ENCODE measurements around the gene SLC12A7. TPM values are rescaled to one million over a fixed set of nuclear protein-coding genes. Genes with fewer than 3 reads are reported as not detected.

The SLC12A7 gene
- total RNA-seq, 1 donor from 2014 or later, result 32.1 TPM

DNA sequence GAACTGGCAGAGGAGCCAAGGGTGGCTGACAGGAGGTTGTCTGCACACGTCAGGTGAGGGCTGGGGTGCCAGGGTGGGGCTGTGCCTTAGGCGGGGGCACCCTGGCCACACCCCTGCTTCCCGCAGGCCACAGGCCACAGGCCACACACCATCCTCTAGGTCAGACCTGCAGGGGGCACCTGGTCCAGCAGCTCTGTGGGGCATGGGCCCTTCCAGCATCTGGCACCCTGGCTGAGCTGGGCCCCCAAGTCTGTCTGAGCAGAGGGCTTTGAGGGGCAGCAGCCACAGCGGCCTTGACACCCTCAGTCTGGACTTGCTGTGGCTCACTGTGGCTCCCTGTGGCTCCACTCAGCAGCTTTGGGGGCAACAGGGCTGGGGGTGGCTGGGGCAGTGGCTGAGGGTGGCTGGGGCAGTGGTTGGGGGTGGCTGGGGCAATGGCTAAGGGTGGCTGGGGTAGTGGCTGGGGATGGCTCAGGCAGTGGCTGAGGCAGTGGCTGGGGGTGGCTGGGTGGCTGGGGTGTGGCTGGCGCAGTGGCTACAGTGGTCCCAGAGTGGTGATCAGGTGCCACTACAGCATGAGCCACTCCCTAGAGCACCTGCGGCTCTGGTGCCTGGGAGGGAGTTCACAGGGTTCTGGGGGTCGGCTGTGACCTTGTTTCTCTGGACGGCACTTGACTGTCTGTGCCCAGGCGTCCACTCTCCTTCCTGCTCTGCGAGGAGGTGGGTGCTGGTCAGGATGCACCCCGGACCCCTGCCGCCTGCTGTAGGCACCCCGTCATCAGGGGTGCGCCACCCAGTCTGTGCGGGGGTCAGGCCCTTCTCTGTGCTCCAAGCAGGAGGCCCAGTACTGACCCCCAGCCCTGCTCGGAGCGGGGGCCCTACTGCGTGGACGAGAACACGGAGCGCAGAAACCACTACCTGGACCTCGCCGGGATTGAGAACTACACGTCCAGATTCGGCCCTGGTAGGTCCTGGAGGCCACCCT is 76.2 kb downstream of the SLC12A7 start:
- no peak for DNase-seq
- H3K27ac Mint-ChIP-seq, result no peak overlapping the region
- H3K4me1 Mint-ChIP-seq, result no peaks in the 10 kb centered on the region
- intact Hi-C loops (cut with micrococcal nuclease), result no loop called here
- peaks cover 3% of the 10 kb centered on the region for H3K36me3 Mint-ChIP-seq (ENCODE audit: low read depth)
- H3K4me3 Mint-ChIP-seq, result no peak overlapping the region
- H3K27me3 Mint-ChIP-seq, result no peaks in the 10 kb centered on the region
- H3K9me3 Mint-ChIP-seq, result no peaks in the 10 kb centered on the region

DNA sequence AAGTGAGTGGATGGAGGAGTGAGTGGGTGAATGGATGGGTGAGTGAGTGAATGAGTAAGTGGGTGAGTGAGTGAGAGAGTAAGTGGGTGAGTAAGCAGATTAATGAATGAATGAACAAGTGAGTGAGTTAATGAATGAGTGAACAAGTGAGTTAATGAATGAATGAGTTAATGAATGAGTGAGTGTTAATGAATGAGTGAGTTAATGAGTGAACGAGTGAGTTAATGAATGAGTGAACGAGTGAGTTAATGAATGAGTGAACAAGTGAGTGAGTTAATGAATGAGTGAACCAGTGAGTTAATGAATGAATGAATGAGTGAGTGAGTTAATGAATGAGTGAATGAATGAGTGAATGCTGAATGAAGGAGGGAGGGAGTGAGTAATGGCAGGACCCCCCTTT is 76.9 kb downstream of the SLC12A7 start:
- Mint-ChIP-seq H3K9me3 (no peaks in the 10 kb centered on the region), H3K4me1 (no peaks in the 10 kb centered on the region), H3K4me3 (no peak overlapping the region), H3K27me3 (no peaks in the 10 kb centered on the region), H3K36me3 (ENCODE audit: low read depth) (peaks cover 3% of the 10 kb centered on the region), H3K27ac (no peak overlapping the region)
- DNase-seq, result no peak
- intact Hi-C loops (cut with micrococcal nuclease), result no loop called here

DNA sequence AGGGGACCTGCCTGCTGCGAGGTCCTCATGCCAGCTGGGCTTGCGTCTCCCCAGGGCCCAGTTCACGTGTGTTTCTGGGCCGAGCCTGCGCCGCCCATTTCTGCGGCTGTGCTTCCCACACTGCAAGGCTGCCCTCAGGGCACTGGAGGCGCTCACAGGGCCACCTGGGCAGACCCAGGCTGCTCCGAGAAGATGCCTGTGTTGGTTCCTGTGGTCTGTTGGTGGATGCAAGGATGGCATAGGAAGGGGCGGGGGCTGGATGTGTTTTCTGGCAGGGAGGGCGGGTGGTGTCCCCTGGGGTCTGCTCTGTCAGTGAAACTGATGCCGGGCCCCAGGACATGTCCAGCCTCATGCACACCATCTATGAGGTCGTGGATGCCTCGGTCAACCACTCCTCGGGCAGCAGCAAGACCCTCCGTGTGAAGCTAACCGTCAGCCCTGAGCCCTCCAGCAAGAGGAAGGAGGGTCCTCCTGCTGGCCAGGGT is 77.4 kb downstream of the SLC12A7 start:
- Mint-ChIP-seq H3K27me3 (no peaks in the 10 kb centered on the region), H3K27ac (no peak overlapping the region), H3K4me3 (no peak overlapping the region), H3K36me3 (ENCODE audit: low read depth) (peaks cover 3% of the 10 kb centered on the region), H3K4me1 (no peaks in the 10 kb centered on the region), H3K9me3 (no peaks in the 10 kb centered on the region)
- intact Hi-C loops (cut with micrococcal nuclease), result no loop called here
- DNase-seq, result no peak

DNA sequence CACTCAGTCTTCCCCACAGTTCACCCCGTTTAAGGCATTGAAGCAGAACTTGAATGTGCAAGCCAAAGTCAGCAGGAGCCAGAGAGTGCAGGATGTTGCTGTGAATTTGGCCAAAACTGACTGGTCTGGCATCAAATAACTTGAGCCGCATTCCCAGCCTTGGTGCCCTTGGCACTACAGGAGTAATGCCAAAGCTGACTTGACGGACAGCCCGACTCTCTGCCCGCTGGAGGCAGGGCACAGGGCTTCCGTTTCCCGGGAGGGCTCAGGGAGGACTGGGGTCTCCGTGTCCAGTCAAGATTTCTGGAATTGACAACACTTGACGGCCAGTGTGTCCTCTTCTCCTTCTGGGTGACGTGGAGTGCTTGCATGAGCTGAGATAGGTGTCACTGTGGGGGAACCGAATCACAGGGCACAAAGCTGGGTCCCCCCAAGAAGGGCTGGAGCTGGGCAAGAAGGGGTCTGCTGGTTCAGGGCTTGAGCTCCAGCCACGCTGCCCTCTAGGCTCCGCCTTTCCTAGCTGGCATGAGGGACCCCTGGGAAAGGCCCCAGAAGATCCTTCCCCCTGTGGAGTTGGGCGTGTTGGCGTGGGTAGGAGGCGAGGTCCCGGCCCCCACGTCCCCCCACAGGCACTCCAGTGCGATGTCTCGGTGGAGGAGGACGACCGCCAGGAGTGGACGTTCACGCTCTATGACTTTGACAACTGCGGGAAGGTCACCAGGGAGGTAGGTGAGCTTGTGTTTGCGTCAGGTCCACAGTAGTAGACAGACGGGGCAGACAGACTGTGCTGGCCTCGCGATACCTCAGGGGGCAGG is 78.0 kb downstream of the SLC12A7 start:
- intact Hi-C loops (cut with micrococcal nuclease), result no loop called here
- Mint-ChIP-seq H3K36me3 (ENCODE audit: low read depth) (peaks cover 2% of the 10 kb centered on the region), H3K27me3 (no peaks in the 10 kb centered on the region), H3K4me1 (no peaks in the 10 kb centered on the region), H3K9me3 (no peaks in the 10 kb centered on the region), H3K4me3 (no peak overlapping the region), H3K27ac (no peak overlapping the region)
- DNase-seq, result no peak

DNA sequence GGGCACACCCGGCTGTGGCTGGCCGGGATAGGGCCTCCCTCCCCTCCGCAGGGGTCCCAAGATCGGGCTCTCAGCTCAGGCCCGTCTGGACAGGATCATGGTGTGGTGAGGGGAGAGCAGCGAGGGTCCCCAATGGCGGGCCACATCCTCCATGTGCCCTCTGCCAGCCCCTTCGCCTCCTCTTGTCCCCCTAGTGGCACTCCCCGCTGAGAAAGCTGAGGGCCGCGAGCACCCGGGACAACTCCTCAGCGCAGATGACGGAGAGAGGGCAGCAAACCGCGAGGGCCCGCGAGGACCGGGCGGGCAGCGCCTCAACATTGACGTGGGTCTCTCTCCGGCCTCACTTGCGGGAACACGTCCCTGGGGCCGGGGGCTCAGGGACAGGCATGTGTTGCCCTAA is 78.7 kb downstream of the SLC12A7 start:
- Mint-ChIP-seq H3K9me3 (no peaks in the 10 kb centered on the region), H3K27me3 (no peaks in the 10 kb centered on the region), H3K27ac (no peak overlapping the region), H3K4me3 (no peak overlapping the region), H3K36me3 (ENCODE audit: low read depth) (no peaks in the 10 kb centered on the region), H3K4me1 (no peaks in the 10 kb centered on the region)
- intact Hi-C loops (cut with micrococcal nuclease), result no loop called here
- DNase-seq, result no peak

DNA sequence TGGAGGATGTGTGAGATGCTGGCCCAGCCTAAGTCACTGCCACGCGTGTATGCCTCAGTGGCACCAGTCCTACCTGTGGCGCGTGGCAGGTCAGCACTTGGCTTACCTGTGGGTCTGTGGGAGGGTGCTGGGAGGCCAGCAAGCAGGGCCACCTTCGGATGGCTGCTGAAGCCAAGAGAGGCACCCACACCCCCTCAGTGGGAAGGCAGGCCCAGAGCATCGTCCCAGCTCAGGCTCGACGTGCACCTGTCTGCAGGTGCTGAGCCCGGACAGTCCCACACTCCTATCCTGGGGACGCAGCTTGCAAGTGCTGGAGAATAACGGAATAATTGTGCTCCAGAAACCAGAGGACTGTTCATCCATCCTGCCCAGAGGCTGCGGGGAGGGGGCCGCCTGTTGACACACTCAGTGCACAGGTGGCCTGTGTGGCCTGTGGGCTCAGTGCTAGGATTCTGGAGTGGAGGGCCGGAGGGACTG is 79.3 kb downstream of the SLC12A7 start:
- DNase-seq, result no peak
- H3K4me1 Mint-ChIP-seq, result no peaks in the 10 kb centered on the region
- no peaks in the 10 kb centered on the region for H3K27me3 Mint-ChIP-seq
- no peaks in the 10 kb centered on the region for H3K9me3 Mint-ChIP-seq
- H3K36me3 Mint-ChIP-seq (ENCODE audit: low read depth), result no peaks in the 10 kb centered on the region
- intact Hi-C loops (cut with micrococcal nuclease), result no loop called here
- H3K4me3 Mint-ChIP-seq, result no peak overlapping the region
- H3K27ac Mint-ChIP-seq, result no peak overlapping the region

DNA sequence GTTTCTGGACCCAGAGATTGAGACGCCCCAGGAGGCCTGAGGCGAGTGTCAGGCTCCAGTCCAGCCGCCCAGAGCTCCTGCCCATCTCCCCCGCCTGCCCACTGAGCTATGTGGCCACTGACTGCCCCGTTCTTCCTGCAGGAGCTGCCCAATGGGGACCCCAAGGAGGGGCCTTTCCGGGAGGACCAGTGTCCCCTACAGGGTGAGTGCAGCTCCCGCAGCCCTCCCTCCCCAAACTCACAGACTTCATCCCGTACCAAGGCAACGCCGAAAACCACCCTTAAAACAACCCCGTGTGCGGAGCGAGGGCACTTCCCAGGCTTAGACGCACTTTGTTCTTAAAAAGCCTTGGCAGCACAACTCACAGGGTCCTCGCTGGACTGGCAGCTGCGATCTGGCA is 79.9 kb downstream of the SLC12A7 start:
- Mint-ChIP-seq H3K36me3 (ENCODE audit: low read depth) (no peaks in the 10 kb centered on the region), H3K27me3 (no peaks in the 10 kb centered on the region), H3K4me1 (no peaks in the 10 kb centered on the region), H3K27ac (no peak overlapping the region), H3K9me3 (no peaks in the 10 kb centered on the region), H3K4me3 (no peak overlapping the region)
- no peak for DNase-seq
- intact Hi-C loops (cut with micrococcal nuclease), result no loop called here

DNA sequence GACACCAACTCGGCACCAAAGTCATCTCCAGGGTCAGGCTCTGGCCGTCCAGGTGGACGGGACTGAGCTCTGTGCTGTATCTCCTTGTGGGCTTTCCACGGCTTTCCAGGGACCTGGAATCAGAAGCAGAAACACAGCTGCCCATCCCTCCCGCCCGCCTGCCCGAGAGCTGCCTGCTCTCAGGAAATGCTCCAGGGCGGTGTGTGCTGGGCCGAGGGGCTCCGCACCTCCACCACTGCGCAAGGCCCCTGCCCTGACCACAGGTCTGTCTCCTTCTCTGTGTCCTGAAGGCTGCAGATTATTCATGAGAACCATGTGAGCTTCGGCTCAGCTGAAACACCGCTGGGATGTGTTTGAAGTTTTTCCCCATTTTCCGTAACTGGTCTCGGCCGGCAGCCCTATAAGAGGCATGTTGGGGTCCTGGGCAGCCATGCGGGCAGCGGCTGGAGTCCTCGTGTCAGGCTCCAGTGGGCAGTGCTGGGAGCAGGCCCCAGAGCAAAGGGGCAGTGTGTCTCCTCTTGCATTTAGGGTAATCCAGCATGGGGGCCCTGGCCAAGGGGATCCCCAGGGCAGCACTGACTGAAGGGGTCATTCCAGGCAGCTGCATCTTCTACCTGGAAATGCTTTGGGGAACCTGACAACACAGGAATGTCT is 80.4 kb downstream of the SLC12A7 start:
- Mint-ChIP-seq H3K9me3 (no peaks in the 10 kb centered on the region), H3K4me1 (no peaks in the 10 kb centered on the region), H3K36me3 (ENCODE audit: low read depth) (no peaks in the 10 kb centered on the region), H3K27ac (no peak overlapping the region), H3K4me3 (no peak overlapping the region), H3K27me3 (no peaks in the 10 kb centered on the region)
- intact Hi-C loops (cut with micrococcal nuclease), result no loop called here
- no peak for DNase-seq

DNA sequence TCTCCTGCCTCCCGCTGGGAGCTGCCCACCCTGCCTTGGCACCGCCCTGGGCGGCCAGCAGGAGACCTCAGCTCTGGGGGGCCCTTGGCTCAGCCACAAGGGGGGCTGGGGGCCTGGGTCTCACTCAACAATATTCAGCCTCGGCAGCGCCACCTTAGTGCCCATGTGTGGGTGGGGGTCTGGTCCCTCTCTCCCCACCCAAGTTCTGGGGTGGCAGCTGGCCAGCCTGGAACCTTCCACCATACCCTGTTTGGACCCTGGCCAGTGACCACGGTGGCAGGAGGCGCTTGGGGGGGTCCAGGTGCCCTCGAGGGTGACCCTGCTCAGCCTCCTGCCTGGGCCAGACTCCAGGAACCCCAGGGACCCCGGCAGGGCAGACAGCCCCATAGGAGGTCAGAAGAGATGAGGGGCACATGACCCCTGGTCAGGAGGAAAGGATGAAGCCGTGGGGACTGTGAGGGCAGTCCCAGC is 81.0 kb downstream of the SLC12A7 start:
- no peaks in the 10 kb centered on the region for H3K36me3 Mint-ChIP-seq (ENCODE audit: low read depth)
- intact Hi-C loops (cut with micrococcal nuclease), result no loop called here
- H3K27me3 Mint-ChIP-seq, result no peaks in the 10 kb centered on the region
- H3K27ac Mint-ChIP-seq, result no peak overlapping the region
- DNase-seq, result no peak
- no peak overlapping the region for H3K4me3 Mint-ChIP-seq
- H3K9me3 Mint-ChIP-seq, result no peaks in the 10 kb centered on the region
- no peaks in the 10 kb centered on the region for H3K4me1 Mint-ChIP-seq

DNA sequence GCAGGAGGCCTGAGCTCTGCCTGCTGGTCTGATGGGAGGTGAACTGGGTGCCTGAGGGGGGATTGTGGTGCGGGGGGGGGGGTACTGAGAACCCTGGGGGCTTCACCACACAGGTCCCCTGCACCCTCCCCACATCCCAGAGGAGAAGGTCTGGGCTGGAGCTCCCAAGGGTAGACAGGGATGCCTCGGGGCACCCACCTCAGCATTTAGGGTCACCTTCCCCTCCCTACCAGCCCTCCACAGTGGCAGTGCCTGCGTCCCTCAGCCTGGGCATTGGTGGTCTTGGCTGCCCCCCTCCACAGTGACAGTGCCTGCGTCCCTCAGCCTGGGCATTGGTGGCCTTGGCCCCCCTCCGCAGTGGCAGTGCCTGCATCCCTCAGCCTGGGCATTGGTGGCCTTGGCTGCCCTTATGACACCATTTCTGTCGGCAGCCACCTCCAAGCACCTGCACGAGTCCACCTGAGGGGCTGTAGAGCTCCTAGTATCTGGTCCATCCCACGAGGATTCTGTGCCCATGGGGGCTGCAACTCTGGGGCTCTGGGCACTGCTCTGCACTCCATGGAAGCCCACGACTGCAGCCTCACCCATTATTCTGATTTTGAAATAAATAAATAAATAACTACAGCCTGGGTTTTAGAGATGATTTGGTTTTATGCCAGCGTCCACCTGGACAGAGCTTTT is 81.8 kb downstream of the SLC12A7 start:
- Mint-ChIP-seq H3K4me3 (no peak overlapping the region), H3K4me1 (no peaks in the 10 kb centered on the region)

DNA sequence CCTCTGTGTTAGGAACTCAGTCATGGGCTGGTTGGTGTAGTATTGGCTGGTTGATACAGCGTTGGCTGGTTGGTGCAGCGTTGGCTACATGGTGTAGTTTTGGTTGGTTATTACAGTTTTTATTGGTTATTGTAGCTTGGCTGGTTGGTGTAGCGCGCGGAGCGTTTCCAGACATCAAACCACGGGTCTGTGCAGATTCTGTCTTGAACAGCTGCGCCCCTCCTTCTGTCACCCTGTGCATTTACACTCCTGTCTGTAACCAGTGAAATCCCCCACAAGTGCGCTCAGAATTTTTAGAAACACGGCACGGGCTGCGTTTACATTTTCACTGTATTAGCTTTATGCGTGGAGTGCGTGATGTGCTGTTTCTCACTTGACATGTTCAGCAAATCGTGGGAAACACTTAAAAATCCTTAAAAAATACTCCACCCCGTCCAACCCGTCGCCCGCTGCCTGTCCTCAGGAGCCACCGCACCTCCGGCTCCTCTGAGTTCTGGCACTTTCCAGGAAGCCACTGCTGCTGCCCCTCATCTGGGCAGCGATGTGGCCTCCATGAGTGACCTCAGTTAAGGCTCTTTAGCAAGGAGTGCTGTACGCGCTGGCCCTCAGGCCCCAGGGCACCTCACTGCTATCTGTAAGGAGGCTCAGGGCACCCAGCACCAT is 82.5 kb downstream of the SLC12A7 start:
- H3K9me3 Mint-ChIP-seq, result no peaks in the 10 kb centered on the region
- H3K4me3 Mint-ChIP-seq, result no peak overlapping the region
- H3K36me3 Mint-ChIP-seq (ENCODE audit: low read depth), result no peaks in the 10 kb centered on the region
- no peak for DNase-seq
- H3K4me1 Mint-ChIP-seq, result no peaks in the 10 kb centered on the region
- no peaks in the 10 kb centered on the region for H3K27me3 Mint-ChIP-seq
- no peak overlapping the region for H3K27ac Mint-ChIP-seq
- intact Hi-C loops (cut with micrococcal nuclease), result no loop called here

More for the DNA sequence above, 81.8 kb downstream of the SLC12A7 start:
- intact Hi-C loops (cut with micrococcal nuclease), result no loop called here
- no peak for DNase-seq
- Mint-ChIP-seq H3K27me3 (no peaks in the 10 kb centered on the region), H3K27ac (no peak overlapping the region), H3K9me3 (no peaks in the 10 kb centered on the region), H3K36me3 (ENCODE audit: low read depth) (no peaks in the 10 kb centered on the region)

DNA sequence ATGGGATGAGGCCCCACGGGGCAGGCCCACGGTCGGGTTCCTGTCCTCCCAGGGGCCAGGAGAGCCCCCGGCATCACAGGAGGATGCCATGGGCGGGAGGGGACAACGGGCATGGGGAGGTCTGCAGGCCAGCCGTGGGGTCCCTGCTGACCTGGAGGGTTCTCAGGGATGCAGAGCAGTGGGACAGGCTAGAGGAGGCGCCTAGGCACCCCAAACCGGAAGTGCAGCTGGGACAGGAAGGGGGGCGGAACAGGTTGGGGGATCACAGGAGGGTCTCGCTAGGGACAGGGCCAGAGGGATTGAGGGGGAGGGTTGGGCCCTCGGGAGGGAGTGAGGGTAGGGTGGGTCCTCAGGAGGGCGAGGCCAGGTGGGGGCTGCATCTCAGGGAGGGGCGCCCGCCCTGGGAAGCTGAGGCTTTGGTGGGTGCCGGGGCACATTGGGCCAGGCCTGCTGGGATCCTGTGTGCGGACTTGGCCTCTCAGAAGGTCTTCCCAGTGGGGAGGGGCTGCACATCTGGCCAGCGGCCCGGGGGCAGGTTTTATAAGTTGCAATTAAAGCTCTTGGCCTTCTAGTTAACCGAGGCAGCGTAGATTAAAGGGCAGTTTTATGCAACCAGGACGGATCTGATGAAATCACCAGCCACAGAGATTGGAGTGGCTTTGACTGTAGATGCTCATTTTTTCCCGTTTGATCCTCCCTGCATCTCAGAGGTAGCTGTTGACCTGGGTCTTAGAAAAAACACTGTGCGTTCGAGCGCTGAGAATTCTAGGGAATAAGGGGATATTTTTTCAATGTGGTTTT is 83.2 kb downstream of the SLC12A7 start:
- no peaks in the 10 kb centered on the region for H3K4me1 Mint-ChIP-seq
- intact Hi-C loops (cut with micrococcal nuclease), result no loop called here
- H3K27me3 Mint-ChIP-seq, result no peaks in the 10 kb centered on the region
- H3K36me3 Mint-ChIP-seq (ENCODE audit: low read depth), result no peaks in the 10 kb centered on the region
- H3K27ac Mint-ChIP-seq, result no peak overlapping the region
- H3K9me3 Mint-ChIP-seq, result no peaks in the 10 kb centered on the region
- H3K4me3 Mint-ChIP-seq, result no peak overlapping the region
- no peak for DNase-seq

Data from activated CD4-positive, alpha-beta T cell treated with anti-CD3 and anti-CD28 coated beads, Interleukin-2, amount 10 ng/mL, durations not matched to agents 24 days and 14 days (primary cell).